NOMO-1 treated with DMSO at 0.1 percent for 48 hours (cell line): Measurements from ENCODE around the gene RASAL3.

Source experiments
- DNase-seq: peaks from one replicate; lab custom pipeline; 2025; ENCODE audit not compliant: unreplicated experiment; lab: John Stamatoyannopoulos, UW

Gene RASAL3

DNA sequence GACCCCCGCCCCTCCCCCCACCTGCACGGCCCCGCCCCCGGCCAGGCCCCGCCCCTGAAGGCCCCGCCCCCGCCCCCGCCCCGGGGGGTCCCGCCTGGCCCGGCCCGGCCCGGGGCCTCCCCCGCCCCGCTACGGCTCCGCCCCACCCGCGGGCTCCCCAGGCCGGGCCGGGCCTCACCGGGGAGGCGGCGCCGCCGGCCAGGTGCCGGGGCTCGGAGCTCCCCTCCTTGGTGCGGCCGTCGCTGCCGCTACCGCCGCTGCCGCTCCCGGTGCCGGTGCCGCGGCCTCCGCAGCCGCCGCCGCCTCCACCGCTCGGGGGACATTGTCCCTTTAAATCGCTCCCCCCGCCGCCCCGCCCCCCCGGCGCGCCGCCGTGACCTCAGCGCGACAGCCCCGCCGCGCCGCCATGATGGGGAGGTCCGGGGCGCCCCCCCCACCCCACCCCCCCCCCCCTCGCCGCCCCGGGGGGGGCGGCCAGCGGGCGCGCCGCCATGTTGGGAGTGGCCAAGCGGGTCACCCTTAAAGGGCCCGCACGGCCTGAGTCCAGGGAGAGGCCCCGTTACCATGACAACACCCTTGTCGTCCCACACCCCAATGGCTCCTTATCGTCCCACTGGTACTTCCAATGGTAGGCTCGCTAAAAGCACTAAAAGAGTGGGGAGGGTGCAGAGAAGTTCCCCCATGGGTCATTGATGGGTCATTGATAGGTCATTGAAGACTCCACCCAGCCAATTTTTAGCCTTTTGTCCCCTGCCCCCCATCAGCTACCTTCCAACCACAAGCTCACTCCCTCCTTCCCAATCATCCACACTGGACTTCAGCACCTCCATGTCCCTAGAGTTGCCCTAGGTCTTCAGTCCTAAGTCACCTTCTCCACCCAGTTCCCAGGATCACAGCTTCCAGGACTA lies 14.5 kb downstream of the RASAL3 start, which contains the start of gene WIZ:
Gene WIZ, minus strand, starts transcription at position 337 of the 908 bp plus-strand sequence. CDS start 1,649 bp downstream, outside the sequence.
- DNase-seq, result peak; percentile 48

GRCh38 chr19:15448778-15449619 lies 15.3 kb downstream of the RASAL3 start:
- DNase-seq, result no peak

- no peak for DNase-seq
These were observed 16.1 kb downstream of the RASAL3 start for GRCh38 chr19:15448044-15448777.

- DNase-seq, result no peak
These were observed 17.3 kb downstream of the RASAL3 start for GRCh38 chr19:15447057-15447456.

- DNase-seq, result no peak
These were observed 18.5 kb downstream of the RASAL3 start for GRCh38 chr19:15445807-15446376.

DNA sequence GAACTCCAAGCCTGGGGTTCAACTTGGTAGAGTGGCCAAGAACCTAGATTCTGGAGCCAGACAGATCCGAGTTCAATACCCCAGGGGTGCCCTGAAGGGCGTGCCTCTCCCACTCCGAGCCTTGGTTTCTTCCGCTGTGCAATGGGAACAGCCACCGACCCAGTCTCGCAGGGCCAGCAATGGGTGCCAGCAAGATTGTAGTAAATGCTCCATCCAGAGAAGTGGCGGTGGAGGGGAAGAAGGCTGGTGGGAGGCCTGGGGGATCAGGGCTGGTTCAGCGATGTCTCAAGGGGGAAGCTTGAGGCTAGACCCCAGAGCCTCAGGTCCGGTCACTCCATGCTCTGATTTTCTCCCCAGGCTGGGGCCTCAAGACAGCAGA lies 19.1 kb downstream of the RASAL3 start:
- no peak for DNase-seq

- DNase-seq, result no peak
These were observed 19.7 kb downstream of the RASAL3 start for GRCh38 chr19:15444505-15445226.

GRCh38 chr19:15443838-15444237 lies 20.5 kb downstream of the RASAL3 start:
- no peak for DNase-seq

DNA sequence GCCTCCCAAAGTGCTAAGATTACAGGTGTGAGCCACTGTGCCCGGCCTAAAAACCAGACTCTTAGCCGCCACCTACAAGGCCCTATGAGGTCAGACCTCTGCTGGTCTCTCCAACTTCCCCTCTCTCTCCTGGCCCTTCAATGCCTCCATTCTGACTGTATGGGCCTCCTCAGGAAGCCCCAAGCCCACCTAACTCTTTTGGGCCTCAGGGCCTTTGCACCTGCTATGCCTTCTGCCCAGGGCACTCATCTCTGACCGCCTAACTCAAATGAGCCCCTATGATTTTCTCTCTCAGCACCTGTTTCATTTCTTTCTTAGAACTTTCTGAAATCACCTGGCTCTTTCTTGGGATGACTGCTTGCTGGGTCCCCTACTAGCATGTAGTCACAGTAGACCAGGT lies 21.0 kb downstream of the RASAL3 start:
- DNase-seq, result no peak

DNA sequence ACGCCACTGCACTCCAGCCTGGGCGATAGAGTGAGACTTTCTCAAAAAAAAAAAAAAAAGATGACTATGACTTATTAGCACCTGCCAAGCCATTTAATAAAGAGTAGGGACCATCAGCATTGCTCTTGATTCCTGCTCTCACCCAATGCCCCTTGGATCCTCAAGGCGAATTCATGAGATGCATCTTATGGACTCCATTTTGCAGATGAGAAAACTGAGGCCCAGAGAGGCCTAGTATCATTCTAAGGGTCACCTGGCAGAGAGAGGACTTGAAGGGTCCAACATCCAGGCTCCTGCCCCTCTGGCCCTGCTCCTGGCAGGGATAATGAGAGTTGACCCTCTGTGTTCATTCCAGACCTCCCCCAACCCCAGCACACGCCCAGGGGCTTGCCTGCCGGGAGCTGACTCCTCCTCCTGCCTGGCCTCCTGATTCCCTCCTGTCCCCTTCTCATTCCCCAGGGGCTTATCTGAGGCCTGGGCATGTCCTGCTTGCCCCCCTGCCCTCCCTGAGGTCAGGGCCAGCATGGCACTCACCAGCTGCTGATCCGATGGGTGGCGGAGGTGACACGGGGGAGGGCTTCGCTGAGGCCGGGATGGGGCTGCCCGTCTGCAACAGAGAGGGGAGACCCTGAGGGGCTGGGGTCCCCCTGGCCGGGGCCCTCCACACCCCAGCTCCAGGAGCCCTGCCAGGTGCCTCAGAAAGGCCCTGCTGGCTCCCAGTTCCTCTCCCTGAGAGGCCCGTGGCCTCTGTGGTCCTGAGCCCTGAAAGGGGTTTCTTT lies 22.0 kb downstream of the RASAL3 start:
- DNase-seq, result no peak

GRCh38 chr19:15441317-15441716 lies 23.0 kb downstream of the RASAL3 start:
- no peak for DNase-seq

- DNase-seq, result no peak
These were observed 24.3 kb downstream of the RASAL3 start for GRCh38 chr19:15439821-15440641.

- no peak for DNase-seq
These were observed 25.1 kb downstream of the RASAL3 start for GRCh38 chr19:15439078-15439799.

DNA sequence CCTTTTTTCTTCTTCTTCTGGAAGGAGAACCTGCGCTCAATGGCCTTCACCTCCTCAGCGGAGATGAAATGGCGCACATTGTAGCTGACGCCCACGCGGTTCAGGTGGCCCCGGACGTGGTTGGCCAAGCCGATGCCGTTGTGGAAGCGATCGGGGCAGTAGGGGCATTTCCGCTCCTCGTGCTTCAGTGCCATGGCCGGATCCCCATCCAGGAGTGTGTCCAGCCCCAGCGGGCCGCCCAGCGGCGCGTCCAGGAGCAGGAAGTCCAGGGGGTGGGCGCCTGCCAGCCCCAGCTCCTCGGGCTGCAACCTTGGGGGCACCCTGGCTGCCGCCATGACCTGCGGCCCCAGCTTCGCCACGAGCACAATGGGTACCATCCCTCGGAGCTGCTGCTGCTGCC lies 25.8 kb downstream of the RASAL3 start:
- DNase-seq, result no peak

- no peak for DNase-seq
These were observed 26.2 kb downstream of the RASAL3 start for GRCh38 chr19:15438124-15438496.

DNA sequence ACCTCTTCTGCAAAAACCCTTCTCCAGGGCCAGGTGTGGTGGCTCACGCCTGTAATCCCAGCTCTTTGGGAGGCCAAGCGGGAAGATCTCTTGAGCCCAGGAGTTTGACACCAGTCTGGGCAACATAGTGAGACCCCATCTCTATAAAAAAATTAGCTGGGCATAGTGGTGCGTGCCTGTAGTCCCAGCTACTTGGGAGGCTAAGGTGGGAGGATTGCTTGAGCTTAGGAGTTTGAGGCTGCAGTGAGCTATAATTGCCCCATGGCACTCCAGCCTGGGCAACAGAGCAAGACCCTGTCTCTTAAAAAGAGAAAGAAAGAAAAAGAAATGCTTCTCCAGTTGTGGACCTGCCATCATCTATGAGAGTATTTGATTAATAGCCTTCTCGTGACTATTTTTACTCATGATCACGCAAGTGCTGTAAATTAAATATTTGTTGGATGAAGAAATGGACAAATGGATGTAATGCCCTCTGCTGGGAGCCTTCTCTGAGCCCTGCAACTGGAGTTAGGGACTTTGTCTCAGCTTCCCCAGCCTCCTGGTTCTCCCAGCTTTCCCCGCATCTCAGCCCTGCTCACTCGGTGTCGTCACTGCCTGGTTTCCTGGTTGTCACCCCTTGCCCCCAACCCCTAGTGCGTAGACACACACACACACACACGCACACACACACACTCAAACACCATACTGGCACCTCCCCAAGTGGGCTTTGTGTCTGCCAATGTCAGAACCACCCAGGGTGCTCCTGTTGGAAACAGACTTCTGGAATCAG lies 26.8 kb downstream of the RASAL3 start:
- DNase-seq, result no peak

DNA sequence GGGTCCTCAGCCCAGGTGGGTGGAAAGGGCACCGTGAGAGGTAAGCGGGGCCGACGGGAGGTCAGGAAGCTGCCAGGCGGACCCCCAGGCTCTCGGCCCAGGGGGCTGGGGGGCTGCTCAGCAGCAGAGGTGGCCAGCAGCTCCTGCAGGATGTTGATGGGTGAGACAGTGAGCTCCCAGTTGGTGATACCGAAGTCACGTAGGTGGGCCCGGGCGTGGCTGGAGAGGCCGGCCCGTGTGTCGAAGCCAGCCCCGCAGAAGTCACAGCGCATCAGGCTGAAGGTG lies 27.6 kb downstream of the RASAL3 start:
- DNase-seq, result no peak
